ENCODE results near the gene INPP5A.

DNA sequence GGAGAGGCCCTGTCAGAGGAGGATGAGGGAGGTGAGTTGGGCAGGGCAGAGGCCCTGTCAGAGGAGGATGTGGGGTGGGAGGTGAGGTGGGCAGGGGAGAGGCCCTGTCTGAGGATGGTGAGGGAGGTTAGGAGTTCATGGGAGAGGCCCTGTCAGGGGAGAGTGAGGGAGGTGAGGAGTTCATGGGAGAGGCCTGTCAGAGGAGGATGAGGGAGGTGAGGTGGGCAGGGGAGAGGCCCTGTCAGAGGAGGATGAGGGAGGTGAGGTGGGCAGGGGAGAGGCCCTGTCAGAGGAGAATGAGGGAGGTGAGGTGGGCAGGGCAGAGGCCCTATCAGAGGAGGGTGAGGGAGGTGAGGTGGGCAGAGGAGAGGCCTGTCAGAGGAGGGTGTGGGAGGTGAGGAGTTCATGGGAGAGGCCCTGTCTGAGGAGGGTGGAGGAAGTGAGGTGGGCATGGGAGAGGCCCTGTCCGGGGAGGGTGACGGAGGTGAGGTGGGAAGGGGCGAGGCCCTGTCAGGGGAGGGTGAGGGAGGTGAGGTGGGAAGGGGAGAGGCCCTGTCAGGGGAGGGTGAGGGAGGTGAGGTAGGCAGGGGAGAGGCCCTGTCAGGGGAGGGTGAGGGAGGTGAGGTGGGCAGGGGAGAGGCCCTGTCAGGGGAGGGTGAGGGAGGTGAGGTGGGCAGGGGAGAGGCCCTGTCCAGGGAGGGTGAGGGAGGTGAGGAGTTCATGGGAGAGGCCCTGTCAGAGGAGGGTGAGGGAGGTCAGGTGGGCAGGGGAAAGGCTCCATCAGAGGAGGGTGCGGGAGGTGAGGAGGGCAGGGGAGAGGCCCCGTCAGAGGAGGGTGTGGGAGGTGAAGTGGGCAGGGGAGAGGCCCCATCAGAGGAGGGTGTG is 73.7 kb downstream of the INPP5A start:
- TF ChIP-seq, protein P1, sequence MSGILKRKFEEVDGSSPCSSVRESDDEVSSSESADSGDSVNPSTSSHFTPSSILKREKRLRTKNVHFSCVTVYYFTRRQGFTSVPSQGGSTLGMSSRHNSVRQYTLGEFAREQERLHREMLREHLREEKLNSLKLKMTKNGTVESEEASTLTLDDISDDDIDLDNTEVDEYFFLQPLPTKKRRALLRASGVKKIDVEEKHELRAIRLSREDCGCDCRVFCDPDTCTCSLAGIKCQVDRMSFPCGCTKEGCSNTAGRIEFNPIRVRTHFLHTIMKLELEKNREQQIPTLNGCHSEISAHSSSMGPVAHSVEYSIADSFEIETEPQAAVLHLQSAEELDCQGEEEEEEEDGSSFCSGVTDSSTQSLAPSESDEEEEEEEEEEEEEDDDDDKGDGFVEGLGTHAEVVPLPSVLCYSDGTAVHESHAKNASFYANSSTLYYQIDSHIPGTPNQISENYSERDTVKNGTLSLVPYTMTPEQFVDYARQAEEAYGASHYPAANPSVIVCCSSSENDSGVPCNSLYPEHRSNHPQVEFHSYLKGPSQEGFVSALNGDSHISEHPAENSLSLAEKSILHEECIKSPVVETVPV (CRISPR knock-in tag; IDR thresholded peaks at IDR 0.05): no peak
- TF ChIP-seq ZFP3 (CRISPR knock-in tag; IDR thresholded peaks at IDR 0.05) (no peak), ZFP30 (CRISPR knock-in tag; IDR thresholded peaks at IDR 0.05) (no peak), PPARA (CRISPR knock-in tag; IDR thresholded peaks at IDR 0.05; ENCODE audit: borderline replicate concordance) (no peak), ZC3H10 (CRISPR knock-in tag; IDR thresholded peaks at IDR 0.05) (no peak), TOX (CRISPR knock-in tag; IDR thresholded peaks at IDR 0.05; ENCODE audit: borderline replicate concordance) (no peak), ARNTL (CRISPR knock-in tag; IDR thresholded peaks at IDR 0.05; ENCODE audit: borderline replicate concordance, low read depth) (no peak)
- TF ChIP-seq, protein P2, sequence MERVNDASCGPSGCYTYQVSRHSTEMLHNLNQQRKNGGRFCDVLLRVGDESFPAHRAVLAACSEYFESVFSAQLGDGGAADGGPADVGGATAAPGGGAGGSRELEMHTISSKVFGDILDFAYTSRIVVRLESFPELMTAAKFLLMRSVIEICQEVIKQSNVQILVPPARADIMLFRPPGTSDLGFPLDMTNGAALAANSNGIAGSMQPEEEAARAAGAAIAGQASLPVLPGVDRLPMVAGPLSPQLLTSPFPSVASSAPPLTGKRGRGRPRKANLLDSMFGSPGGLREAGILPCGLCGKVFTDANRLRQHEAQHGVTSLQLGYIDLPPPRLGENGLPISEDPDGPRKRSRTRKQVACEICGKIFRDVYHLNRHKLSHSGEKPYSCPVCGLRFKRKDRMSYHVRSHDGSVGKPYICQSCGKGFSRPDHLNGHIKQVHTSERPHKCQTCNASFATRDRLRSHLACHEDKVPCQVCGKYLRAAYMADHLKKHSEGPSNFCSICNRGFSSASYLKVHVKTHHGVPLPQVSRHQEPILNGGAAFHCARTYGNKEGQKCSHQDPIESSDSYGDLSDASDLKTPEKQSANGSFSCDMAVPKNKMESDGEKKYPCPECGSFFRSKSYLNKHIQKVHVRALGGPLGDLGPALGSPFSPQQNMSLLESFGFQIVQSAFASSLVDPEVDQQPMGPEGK (CRISPR knock-in tag; IDR thresholded peaks at IDR 0.05; ENCODE audit: borderline replicate concordance): no peak

All from SK-N-SH treated with all-trans-retinoic acid at 6 μM for 48 hours (cell line).